Esophagus muscularis mucosa (tissue), 4 donors: ENCODE data around the gene PKNOX1. TPM values are rescaled to one million over a fixed set of nuclear protein-coding genes. Genes with fewer than 3 reads are reported as not detected.
"Not testable (repeated sequence)": the region's sequence is repeated elsewhere in the genome, so short reads cannot be mapped to it uniquely, and the experiment has no call there.

Experiments
- DNase-seq: peaks from one replicate; pipeline ENCODE4 v3.0.0-alpha.2; 2017; ENCODE audit errors: extremely low spot score
- H3K27ac ChIP-seq, 4 donors: fragments of 200-600 bp; sonication (generic); replicated peaks in 1 of 4; 1 replicate in 3 of 4; 2 replicates in 1 of 4; pipeline ENCODE4 v1.5.1; 2016 to 2019; ENCODE audit warnings: mild to moderate bottlenecking in 1 of 4
- H3K27me3 ChIP-seq, 4 donors: fragments of 200-600 bp; sonication (generic); one replicate each; pipeline versions ENCODE4 v1.5.1 to v1.6.0; 2016 to 2019
- H3K36me3 ChIP-seq, 4 donors: fragments of 200-600 bp; sonication (generic); one replicate each; pipeline ENCODE4 v1.5.1; 2016 to 2019
- H3K4me1 ChIP-seq, 4 donors: fragments of 200-600 bp; sonication (generic); one replicate each; pipeline ENCODE4 v1.5.1; 2016 to 2019
- H3K4me3 ChIP-seq, 4 donors: fragments of 200-600 bp; sonication (generic); 1 replicate in 2 of 4; 2 replicates in 2 of 4; pipeline ENCODE4 v1.5.1; 2016 to 2019; ENCODE audit warnings: mild to moderate bottlenecking in 4 of 4, moderate library complexity in 1 of 4
- H3K9me3 ChIP-seq, 4 donors: fragments of 200-600 bp; sonication (generic); 1 replicate in 3 of 4; 2 replicates in 1 of 4; pipeline ENCODE4 v1.5.1; 2016 to 2019
- EP300 ChIP-seq: sonication (generic); formaldehyde crosslinking; IDR thresholded peaks from one replicate; pipeline ENCODE4 v1.6.1; 2017; ENCODE audit warnings: antibody characterized with exemption
- POLR2A ChIP-seq: fragments of 450-650 bp; IDR thresholded peaks from one replicate; pipeline ENCODE4 v1.6.1; 2017; ENCODE audit warnings: antibody characterized with exemption, moderate library complexity, mild to moderate bottlenecking, low read depth
- POLR2AphosphoS5 ChIP-seq, 2 donors: sonication (generic); formaldehyde crosslinking; IDR thresholded peaks; one replicate each; pipeline ENCODE4 v1.6.1; 2017; ENCODE audit warnings: antibody characterized with exemption in 2 of 2
- WGBS: methylation state at CpG from one replicate; pipeline ENCODE4 v1.1.5; 2018; 5-methylcytosine and 5-hydroxymethylcytosine counted together
- intact Hi-C: fragments of 100-400 bp; cut with DNase I; formaldehyde crosslinking; loops from one replicate; pipeline ENCODE4 v1.15.1; 2023
- total RNA-seq, 4 donors: library from RNA; depleted of rRNA; stranded (reverse); fragments of >200 nt; gene quantifications; one replicate each; pipeline versions ENCODE4 v1.1.0 to v1.2.1, GENCODE V29; 2016
- TF ChIP-seq, protein P1 (sequence below), 3 experiments: fragments of 200-600 bp in 2 of 3; fragments of 450-650 bp in 1 of 3; sonication (generic) in 2 of 3; IDR thresholded peaks; one replicate each; pipeline ENCODE4 v1.5.1; 2017 to 2019; ENCODE audit warnings: antibody characterized with exemption in 3 of 3, mild to moderate bottlenecking in 2 of 3, moderate library complexity in 1 of 3

PKNOX1 gene
- total RNA-seq, 4 donors from 2014 or later, result 10.3 to 18.7 (median 14.3) TPM

DNA sequence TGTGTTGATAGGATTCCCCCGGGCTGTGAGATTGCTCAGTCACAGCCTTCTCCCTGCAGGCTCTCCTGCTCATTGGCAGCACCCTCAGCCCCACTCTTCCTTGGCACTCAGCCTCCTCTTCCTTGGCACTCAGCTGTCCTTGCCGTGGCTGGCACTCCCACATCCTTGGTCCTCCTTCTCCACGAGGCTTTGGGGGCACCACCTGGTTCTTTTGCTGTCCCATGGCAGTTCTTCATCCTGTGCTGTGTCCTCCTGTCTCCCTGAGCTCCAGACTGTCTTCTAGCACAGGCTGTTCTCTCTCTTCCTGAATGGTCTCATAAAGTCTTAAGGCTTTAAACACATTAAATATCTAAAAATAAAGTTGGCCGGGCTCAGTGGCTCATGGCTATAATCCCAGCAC is 27.0 kb downstream of the PKNOX1 start:
- Histone ChIP-seq H3K9me3 (no peaks in the 10 kb centered on the region), H3K36me3 (peaks cover 0 to 21% (median 10%) of the 10 kb centered on the region in 4 donors), H3K4me3 (no peak overlapping the region), H3K27ac (peak overlapping the region in 3 of 4 donors; percentile 30 to 65 (median 62)), H3K27me3 (no peaks in the 10 kb centered on the region), H3K4me1 (peaks cover 0 to 27% (median 26%) of the 10 kb centered on the region in 4 donors)
- DNase-seq, result no peak
- 21% methylated on average over 4 of the region's 4 CpGs for WGBS
- intact Hi-C loops, result no loop called here
- peak; percentile 11 to 69 for TF ChIP-seq POLR2AphosphoS5 (IDR thresholded peaks at IDR 0.05)
- TF ChIP-seq, protein P1, sequence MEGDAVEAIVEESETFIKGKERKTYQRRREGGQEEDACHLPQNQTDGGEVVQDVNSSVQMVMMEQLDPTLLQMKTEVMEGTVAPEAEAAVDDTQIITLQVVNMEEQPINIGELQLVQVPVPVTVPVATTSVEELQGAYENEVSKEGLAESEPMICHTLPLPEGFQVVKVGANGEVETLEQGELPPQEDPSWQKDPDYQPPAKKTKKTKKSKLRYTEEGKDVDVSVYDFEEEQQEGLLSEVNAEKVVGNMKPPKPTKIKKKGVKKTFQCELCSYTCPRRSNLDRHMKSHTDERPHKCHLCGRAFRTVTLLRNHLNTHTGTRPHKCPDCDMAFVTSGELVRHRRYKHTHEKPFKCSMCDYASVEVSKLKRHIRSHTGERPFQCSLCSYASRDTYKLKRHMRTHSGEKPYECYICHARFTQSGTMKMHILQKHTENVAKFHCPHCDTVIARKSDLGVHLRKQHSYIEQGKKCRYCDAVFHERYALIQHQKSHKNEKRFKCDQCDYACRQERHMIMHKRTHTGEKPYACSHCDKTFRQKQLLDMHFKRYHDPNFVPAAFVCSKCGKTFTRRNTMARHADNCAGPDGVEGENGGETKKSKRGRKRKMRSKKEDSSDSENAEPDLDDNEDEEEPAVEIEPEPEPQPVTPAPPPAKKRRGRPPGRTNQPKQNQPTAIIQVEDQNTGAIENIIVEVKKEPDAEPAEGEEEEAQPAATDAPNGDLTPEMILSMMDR (IDR thresholded peaks at IDR 0.05), result no peak
- TF ChIP-seq POLR2A, result no peak
- no peak for TF ChIP-seq EP300

GRCh38 chr21:43004926-43005325 is 30.6 kb downstream of the PKNOX1 start:
- intact Hi-C loops, result no loop called here
- Histone ChIP-seq H3K27ac (no peak overlapping the region), H3K27me3 (no peaks in the 10 kb centered on the region), H3K4me1 (peaks cover 0 to 15% (median 14%) of the 10 kb centered on the region in 4 donors), H3K9me3 (no peaks in the 10 kb centered on the region), H3K4me3 (no peak overlapping the region), H3K36me3 (peaks cover 10 to 52% (median 29%) of the 10 kb centered on the region in 4 donors)
- TF ChIP-seq, protein P1 (IDR thresholded peaks at IDR 0.05), result no peak
- no peak for TF ChIP-seq POLR2AphosphoS5 (IDR thresholded peaks at IDR 0.05)
- TF ChIP-seq POLR2A, result no peak
- no peak for TF ChIP-seq EP300
- 83% methylated on average over 6 of the region's 8 CpGs for WGBS
- no peak for DNase-seq

DNA sequence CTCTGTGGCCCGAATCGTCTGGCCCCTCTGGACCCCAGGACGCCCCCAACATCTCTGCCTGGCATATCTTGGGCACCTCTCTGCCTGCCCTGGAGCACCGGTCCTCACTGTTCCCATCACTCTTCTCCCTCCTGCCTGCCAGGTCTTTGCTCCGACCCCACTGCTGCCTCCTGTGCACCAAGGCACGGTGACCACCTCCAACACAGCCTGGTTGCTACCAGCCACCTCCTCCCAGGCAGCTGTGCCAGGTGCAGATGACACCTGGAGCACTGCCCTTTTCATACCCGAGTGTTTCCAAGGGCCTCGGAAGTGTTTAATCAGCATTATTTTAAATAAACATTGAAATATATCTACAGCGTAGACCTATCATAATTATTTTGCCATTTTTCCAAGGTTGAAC is 31.3 kb downstream of the PKNOX1 start:
- DNase-seq, result no peak
- Histone ChIP-seq H3K4me1 (peaks cover 0 to 14% (median 12%) of the 10 kb centered on the region in 4 donors), H3K27ac (no peak overlapping the region), H3K27me3 (no peaks in the 10 kb centered on the region), H3K9me3 (no peaks in the 10 kb centered on the region), H3K4me3 (no peak overlapping the region), H3K36me3 (peaks cover 10 to 59% (median 30%) of the 10 kb centered on the region in 4 donors)
- intact Hi-C loops, result no loop called here
- TF ChIP-seq POLR2A (no peak), EP300 (no peak), POLR2AphosphoS5 (IDR thresholded peaks at IDR 0.05) (no peak)
- TF ChIP-seq, protein P1 (IDR thresholded peaks at IDR 0.05), result no peak
- 82% methylated on average over 9 of the region's 9 CpGs for WGBS

DNA sequence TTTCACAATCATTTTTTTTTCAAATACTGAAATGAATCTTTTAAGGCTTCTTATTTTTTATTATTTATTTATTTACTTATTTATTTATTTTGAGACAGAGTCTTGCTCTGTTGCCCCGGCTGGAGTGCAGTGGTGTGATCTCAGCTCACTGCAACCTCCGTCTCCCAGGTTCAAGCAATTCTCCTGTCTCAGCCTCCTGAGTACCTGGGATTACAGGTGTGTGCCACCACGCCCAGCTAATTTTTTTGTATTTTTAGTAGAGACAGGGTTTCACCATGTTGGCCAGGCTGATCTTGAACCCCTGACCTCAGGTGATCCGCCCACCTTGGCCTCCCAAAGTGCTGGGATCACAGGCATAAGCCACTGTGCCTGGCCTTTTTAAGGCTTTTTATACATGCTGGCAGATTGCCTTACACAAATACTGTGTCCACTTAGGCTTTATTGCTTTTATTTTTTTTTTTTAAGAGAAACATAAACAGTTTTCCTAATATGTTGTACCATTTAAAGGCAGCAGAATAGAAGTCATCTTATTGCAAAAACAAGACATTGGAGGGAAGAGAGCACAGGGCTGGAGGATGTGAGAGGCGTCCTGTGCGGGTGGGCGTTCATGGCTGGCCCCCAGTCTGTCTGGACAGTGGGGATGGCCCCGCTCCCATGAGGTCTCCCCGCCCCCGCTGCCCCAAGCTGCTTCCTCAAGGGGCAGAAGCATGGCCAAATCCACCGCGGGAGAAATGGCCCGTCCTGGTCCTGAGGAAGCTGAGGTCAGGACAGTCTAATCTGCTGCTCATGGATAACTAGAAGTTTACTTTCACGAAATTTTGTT is 31.9 kb downstream of the PKNOX1 start:
- H3K27ac ChIP-seq, H3K27me3 ChIP-seq, DNase-seq, H3K4me1 ChIP-seq, intact Hi-C loops, H3K4me3 ChIP-seq, H3K9me3 ChIP-seq: not testable (repeated sequence)
- 70% methylated on average over 14 of the region's 14 CpGs for WGBS
- H3K36me3 ChIP-seq, result peaks cover 11 to 66% (median 34%) of the 10 kb centered on the region in 4 donors

DNA sequence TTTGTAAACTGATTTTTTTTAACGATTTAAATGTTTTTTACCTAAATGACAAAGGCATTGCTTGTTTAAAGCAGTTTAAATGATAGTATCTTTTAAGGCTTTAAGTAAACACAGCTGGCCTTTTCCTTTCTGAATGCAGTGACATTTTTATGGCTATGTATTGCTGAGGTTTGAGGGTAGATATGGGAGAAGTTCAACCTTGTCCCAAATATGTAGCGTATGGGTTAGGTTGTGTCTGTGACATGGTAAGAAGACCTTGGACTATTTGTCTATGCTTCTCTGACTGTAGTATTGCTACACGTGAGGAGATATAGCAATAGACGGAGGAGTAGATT is 32.5 kb downstream of the PKNOX1 start:
- 69% methylated on average over 4 of the region's 4 CpGs for WGBS
- intact Hi-C loops, result no loop called here
- peaks cover 17 to 71% (median 40%) of the 10 kb centered on the region in 4 donors for H3K36me3 ChIP-seq
- no peak overlapping the region for H3K27ac ChIP-seq
- no peak for DNase-seq
- no peaks in the 10 kb centered on the region for H3K27me3 ChIP-seq
- TF ChIP-seq POLR2AphosphoS5 (IDR thresholded peaks at IDR 0.05), result no peak
- TF ChIP-seq, protein P1 (IDR thresholded peaks at IDR 0.05), result no peak
- TF ChIP-seq POLR2A, result no peak
- no peak for TF ChIP-seq EP300
- no peak overlapping the region for H3K4me3 ChIP-seq
- no peaks in the 10 kb centered on the region for H3K9me3 ChIP-seq
- H3K4me1 ChIP-seq, result peaks cover 0 to 3% (median under 1%) of the 10 kb centered on the region in 4 donors
